Upper lobe of left lung (tissue), 6 donors: Measurements from ENCODE around the gene TNFAIP1. TPM values are rescaled to one million over a fixed set of nuclear protein-coding genes. Genes with fewer than 3 reads are reported as not detected.
A peak's percentile ranks its signal among the peaks of the same experiment; 100 is the strongest.

Experiments used
- ATAC-seq, 2 donors: fragments of 200-7000 bp; cut with Tn5 transposase; one replicate each; pipeline ENCODE4 v1.9.1; 2022; ENCODE audit warnings: mild to moderate bottlenecking in 2 of 2, moderate library complexity in 2 of 2; ENCODE audit not compliant: low FRiP score in 2 of 2
- DNase-seq, 2 donors: peaks; one replicate each; pipeline ENCODE4 v3.0.0-alpha.2; 2019 to 2020
- H3K27ac ChIP-seq, 4 donors: fragments of 200-600 bp; sonication (generic); one replicate each; pipeline ENCODE4 v1.5.1; 2016 to 2019
- H3K27me3 ChIP-seq, 4 donors: fragments of 200-600 bp; sonication (generic); one replicate each; pipeline ENCODE4 v1.5.1; 2017 to 2019
- H3K36me3 ChIP-seq, 4 donors: fragments of 200-600 bp; sonication (generic); one replicate each; pipeline ENCODE4 v1.5.1; 2016 to 2019
- H3K4me1 ChIP-seq, 4 donors: fragments of 200-600 bp; sonication (generic); one replicate each; pipeline ENCODE4 v1.5.1; 2018 to 2019
- H3K4me3 ChIP-seq, 4 donors: fragments of 200-600 bp; sonication (generic); one replicate each; pipeline ENCODE4 v1.5.1; 2017 to 2019; ENCODE audit warnings: mild to moderate bottlenecking in 2 of 4, moderate library complexity in 1 of 4
- H3K9me3 ChIP-seq, 4 donors: fragments of 200-600 bp; sonication (generic); one replicate each; pipeline ENCODE4 v1.5.1; 2018 to 2019
- EP300 ChIP-seq, 4 donors: sonication (generic); formaldehyde crosslinking; IDR thresholded peaks; one replicate each; pipeline ENCODE4 v1.5.1; 2017; ENCODE audit warnings: antibody characterized with exemption in 4 of 4, control low read depth in 2 of 4
- POLR2A ChIP-seq, 4 donors: fragments of 450-650 bp; IDR thresholded peaks; one replicate each; pipeline ENCODE4 v1.5.1; 2016 to 2017; ENCODE audit warnings: antibody characterized with exemption in 4 of 4, mild to moderate bottlenecking in 2 of 4
- POLR2AphosphoS5 ChIP-seq, 2 donors: sonication (generic); formaldehyde crosslinking; IDR thresholded peaks; one replicate each; pipeline ENCODE4 v1.5.1; 2017; ENCODE audit warnings: antibody characterized with exemption in 2 of 2
- WGBS, 2 donors: methylation state at CpG; one replicate each; pipeline ENCODE4 v1.1.5; 2017 to 2018; 5-methylcytosine and 5-hydroxymethylcytosine counted together
- total RNA-seq, 6 donors: library from RNA; depleted of rRNA in 4 of 6; stranded (reverse); fragments of >200 nt in 4 of 6; gene quantifications; one replicate each; pipeline versions ENCODE4 v1.1.0 to v1.2.1, GENCODE V29; 2016 to 2021
- TF ChIP-seq, protein P1 (sequence below), 6 experiments: fragments of 450-650 bp in 4 of 6; fragments of 200-600 bp in 2 of 6; sonication (generic) in 2 of 6; IDR thresholded peaks; one replicate each; pipeline ENCODE4 v1.5.1; 2016 to 2019; ENCODE audit warnings: antibody characterized with exemption in 6 of 6
- donor health status: DM: no; HTN: no; CAD: no; lungs with moderate emphysema.
- donor health status: DM: no; HTN: yes; CAD: no; lungs with severe emphysema.

TNFAIP1 gene
- total RNA-seq, 6 donors from 2014 or later, result 27.2 to 74.3 (median 46.4) TPM

DNA sequence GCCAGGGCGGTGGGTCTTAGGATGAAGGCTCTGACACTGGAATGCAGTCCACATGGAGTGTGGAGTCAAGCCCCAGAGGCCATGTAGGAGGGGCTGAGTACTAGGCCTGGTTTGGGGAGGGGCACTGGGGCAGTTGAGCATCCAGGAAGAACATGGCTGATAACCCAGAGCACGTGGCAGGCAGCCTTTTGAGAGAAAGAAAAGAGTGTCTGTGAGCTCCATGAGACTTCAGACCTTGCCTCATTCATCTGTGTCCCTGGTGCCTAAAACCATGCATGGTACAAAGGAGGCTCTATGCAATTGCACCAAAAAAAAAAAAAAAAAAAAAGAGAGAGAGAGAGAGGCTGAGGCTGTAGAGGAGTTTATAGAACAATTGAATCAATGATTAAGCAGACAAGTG, 55.8 kb downstream of the TNFAIP1 start:
- Histone ChIP-seq H3K27me3 (no peaks in the 10 kb centered on the region), H3K4me3 (no peak overlapping the region), H3K9me3 (no peaks in the 10 kb centered on the region), H3K36me3 (peaks cover 7 to 76% (median 35%) of the 10 kb centered on the region in 4 donors), H3K27ac (no peak overlapping the region), H3K4me1 (peaks cover 0 to 3% (median 0%) of the 10 kb centered on the region in 4 donors)
- no peak for ATAC-seq
- no peak for TF ChIP-seq POLR2AphosphoS5 (IDR thresholded peaks at IDR 0.05)
- no peak for TF ChIP-seq POLR2A (IDR thresholded peaks at IDR 0.05)
- DNase-seq, result no peak
- 50% methylated on average over 2 of the region's 2 CpGs for WGBS, 2 donors

GRCh38 chr17:28392491-28392890, 56.9 kb downstream of the TNFAIP1 start:
- no peak overlapping the region for H3K4me3 ChIP-seq
- peaks cover 0 to 2% (median 0%) of the 10 kb centered on the region in 4 donors for H3K4me1 ChIP-seq
- no peak for TF ChIP-seq POLR2A (IDR thresholded peaks at IDR 0.05)
- no peak for TF ChIP-seq POLR2AphosphoS5 (IDR thresholded peaks at IDR 0.05)
- TF ChIP-seq, protein P1, sequence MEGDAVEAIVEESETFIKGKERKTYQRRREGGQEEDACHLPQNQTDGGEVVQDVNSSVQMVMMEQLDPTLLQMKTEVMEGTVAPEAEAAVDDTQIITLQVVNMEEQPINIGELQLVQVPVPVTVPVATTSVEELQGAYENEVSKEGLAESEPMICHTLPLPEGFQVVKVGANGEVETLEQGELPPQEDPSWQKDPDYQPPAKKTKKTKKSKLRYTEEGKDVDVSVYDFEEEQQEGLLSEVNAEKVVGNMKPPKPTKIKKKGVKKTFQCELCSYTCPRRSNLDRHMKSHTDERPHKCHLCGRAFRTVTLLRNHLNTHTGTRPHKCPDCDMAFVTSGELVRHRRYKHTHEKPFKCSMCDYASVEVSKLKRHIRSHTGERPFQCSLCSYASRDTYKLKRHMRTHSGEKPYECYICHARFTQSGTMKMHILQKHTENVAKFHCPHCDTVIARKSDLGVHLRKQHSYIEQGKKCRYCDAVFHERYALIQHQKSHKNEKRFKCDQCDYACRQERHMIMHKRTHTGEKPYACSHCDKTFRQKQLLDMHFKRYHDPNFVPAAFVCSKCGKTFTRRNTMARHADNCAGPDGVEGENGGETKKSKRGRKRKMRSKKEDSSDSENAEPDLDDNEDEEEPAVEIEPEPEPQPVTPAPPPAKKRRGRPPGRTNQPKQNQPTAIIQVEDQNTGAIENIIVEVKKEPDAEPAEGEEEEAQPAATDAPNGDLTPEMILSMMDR (IDR thresholded peaks at IDR 0.05), result no peak
- no peak for TF ChIP-seq EP300 (IDR thresholded peaks at IDR 0.05)
- H3K27me3 ChIP-seq, result no peaks in the 10 kb centered on the region
- ATAC-seq, result peak in 1 of 2 donors; percentile 82
- H3K27ac ChIP-seq, result no peak overlapping the region
- no peaks in the 10 kb centered on the region for H3K9me3 ChIP-seq
- peaks cover 7 to 81% (median 38%) of the 10 kb centered on the region in 4 donors for H3K36me3 ChIP-seq
- 81 to 85% methylated on average over 10 of the region's 10 CpGs for WGBS, 2 donors
- no peak for DNase-seq

DNA sequence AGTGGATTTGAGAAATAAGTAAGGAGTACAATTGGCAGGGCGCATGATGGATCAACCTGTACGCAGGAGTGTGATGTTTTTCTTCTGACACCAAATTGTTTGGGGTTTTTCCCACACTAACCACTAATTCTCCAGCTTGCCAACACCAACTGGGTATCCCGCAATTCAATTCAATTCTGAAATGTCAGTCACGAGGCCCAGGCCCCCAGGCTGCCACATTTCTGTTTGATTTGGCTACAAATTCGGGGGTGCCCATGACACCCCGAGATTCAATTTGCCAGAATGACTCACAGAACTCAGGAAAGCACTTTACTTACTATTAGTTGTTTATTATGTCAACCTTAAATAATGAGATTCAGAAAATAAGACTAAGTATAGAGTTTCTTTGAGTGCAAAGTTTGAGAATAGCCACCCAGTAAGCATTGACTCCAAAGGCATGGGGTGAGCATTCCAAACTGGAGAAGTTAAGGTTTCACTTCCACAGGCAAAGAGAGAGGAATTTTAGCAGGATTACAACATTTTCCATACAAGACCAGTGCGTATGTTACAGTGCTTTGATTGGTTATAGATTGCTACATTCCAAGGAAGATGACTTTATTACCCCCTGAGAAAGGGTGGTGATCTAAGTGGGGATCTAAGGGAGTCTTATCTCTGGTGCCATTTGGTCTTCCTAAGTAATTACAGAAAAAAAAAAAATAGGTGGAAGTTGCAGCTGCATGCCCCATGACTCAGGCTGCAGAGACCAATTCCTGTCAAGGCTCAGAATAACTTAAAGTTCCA, 59.0 kb downstream of the TNFAIP1 start:
- H3K4me1 ChIP-seq, result peaks cover 0 to 3% (median 0%) of the 10 kb centered on the region in 4 donors
- 76 to 80% methylated on average over 7 of the region's 7 CpGs for WGBS, 2 donors
- ATAC-seq (no peak), DNase-seq (no peak)
- H3K36me3 ChIP-seq, result peaks cover 7 to 81% (median 26%) of the 10 kb centered on the region in 4 donors
- TF ChIP-seq, protein P1 (IDR thresholded peaks at IDR 0.05), result no peak
- no peak for TF ChIP-seq POLR2A (IDR thresholded peaks at IDR 0.05)
- TF ChIP-seq POLR2AphosphoS5 (IDR thresholded peaks at IDR 0.05), result no peak
- TF ChIP-seq EP300 (IDR thresholded peaks at IDR 0.05), result no peak
- H3K27ac ChIP-seq, result no peak overlapping the region
- H3K9me3 ChIP-seq, result no peaks in the 10 kb centered on the region
- no peak overlapping the region for H3K4me3 ChIP-seq
- H3K27me3 ChIP-seq, result no peaks in the 10 kb centered on the region

DNA sequence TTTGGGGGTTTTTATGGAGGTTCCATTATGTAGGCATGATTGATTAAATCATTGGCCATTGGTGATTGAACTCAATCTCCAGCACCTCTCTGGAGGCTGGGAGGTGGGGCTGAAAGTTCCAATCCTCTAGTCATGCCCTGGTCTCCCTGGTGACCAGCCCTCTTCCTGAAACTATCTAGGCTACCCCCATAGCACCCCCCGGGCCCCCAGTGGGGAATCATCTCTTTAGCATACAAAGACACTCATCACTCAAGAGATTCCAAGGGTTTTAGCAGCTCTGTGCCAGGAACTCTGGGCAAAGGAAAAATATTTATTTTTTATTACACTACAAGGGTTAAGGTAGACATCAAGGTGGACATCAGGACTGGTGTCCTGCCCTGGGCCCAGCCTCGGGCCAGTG, 59.9 kb downstream of the TNFAIP1 start:
- Histone ChIP-seq H3K36me3 (peaks cover 3 to 75% (median 21%) of the 10 kb centered on the region in 4 donors), H3K9me3 (no peaks in the 10 kb centered on the region), H3K27me3 (no peaks in the 10 kb centered on the region), H3K4me1 (peaks cover 0 to 3% (median 0%) of the 10 kb centered on the region in 4 donors), H3K27ac (no peak overlapping the region), H3K4me3 (no peak overlapping the region)
- no peak for TF ChIP-seq EP300 (IDR thresholded peaks at IDR 0.05)
- TF ChIP-seq POLR2A (IDR thresholded peaks at IDR 0.05), result no peak
- TF ChIP-seq, protein P1 (IDR thresholded peaks at IDR 0.05), result no peak
- TF ChIP-seq POLR2AphosphoS5 (IDR thresholded peaks at IDR 0.05), result no peak
- WGBS, 2 donors, result 45 to 47% methylated on average over 2 of the region's 2 CpGs
- ATAC-seq (no peak), DNase-seq (no peak)

DNA sequence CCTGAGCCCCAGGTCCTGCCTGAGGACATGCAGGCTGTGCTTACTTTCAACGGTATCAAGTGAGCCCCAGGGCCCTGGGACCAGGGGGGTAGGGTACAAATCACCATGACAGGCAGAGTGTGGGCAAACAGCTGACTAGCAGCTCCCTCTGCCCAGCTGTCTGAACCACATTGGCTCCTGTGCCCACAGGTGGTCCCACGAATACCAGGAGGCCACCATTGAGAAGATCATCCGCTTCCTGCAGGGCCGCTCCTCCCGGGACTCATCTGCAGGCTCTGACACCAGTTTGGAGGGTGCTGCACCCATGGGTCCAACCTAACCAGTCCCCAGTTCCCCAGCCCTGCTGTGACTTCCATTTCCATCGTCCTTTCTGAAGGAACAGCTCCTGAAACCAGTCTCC, 60.4 kb downstream of the TNFAIP1 start:
- WGBS, 2 donors, result 91 to 100% methylated on average over 4 to 6 of the region's 6 CpGs
- Histone ChIP-seq H3K27ac (no peak overlapping the region), H3K4me3 (no peak overlapping the region), H3K27me3 (no peaks in the 10 kb centered on the region), H3K9me3 (no peaks in the 10 kb centered on the region), H3K36me3 (peaks cover 6 to 69% (median 19%) of the 10 kb centered on the region in 4 donors), H3K4me1 (peaks cover 0 to 3% (median 0%) of the 10 kb centered on the region in 4 donors)
- DNase-seq, result no peak
- TF ChIP-seq POLR2A (IDR thresholded peaks at IDR 0.05) (no peak), POLR2AphosphoS5 (IDR thresholded peaks at IDR 0.05) (no peak), EP300 (IDR thresholded peaks at IDR 0.05) (no peak)
- TF ChIP-seq, protein P1 (IDR thresholded peaks at IDR 0.05), result no peak
- ATAC-seq, result no peak

Other genes starting within 250 kb of the TNFAIP1 start
- gene TMEM97, start 16.6 kb upstream of the TNFAIP1 start, total RNA-seq, result 10 to 100 TPM; 19.8 to 47.9 (median 37.6) TPM
- gene IFT20, start 289 bp upstream of the TNFAIP1 start, total RNA-seq, result 10 to 100 TPM; 28.6 to 60.8 (median 44.3) TPM
- 10 to 100 TPM; 50.3 to 74.5 (median 60.0) TPM for gene POLDIP2, start 21.8 kb downstream of the TNFAIP1 start, total RNA-seq
- gene SEBOX, start 29.4 kb downstream of the TNFAIP1 start, total RNA-seq, result not detected
- gene VTN, start 34.5 kb downstream of the TNFAIP1 start, total RNA-seq, result 1 to 10 TPM in 4 of 6 donors, under 1 TPM in 1, not detected in 1; 0.67 to 6.4 (median 2.3) TPM
- gene SARM1, start 35.9 kb downstream of the TNFAIP1 start, total RNA-seq, result 10 to 100 TPM; 10.3 to 33.5 (median 13.9) TPM
- gene SLC46A1, start 70.5 kb downstream of the TNFAIP1 start, total RNA-seq, result 10 to 100 TPM; 15.0 to 44.0 (median 19.8) TPM
- gene SLC13A2, start 137.9 kb downstream of the TNFAIP1 start, total RNA-seq, result under 1 TPM in 3 of 6 donors, not detected in 3; 0.10 to 0.61 (median 0.14) TPM
- gene FOXN1, start 170.6 kb downstream of the TNFAIP1 start, total RNA-seq, result under 1 TPM in 2 of 6 donors, not detected in 4; 0.07 to 0.54 TPM
- 10 to 100 TPM; 17.0 to 43.0 (median 25.6) TPM for gene UNC119, start 216.9 kb downstream of the TNFAIP1 start, total RNA-seq
- gene PIGS, start 235.8 kb downstream of the TNFAIP1 start, total RNA-seq, result 10 to 100 TPM; 36.7 to 69.6 (median 58.1) TPM
- gene ALDOC, start 241.1 kb downstream of the TNFAIP1 start, total RNA-seq, result 10 to 100 TPM in 5 of 6 donors, 1 to 10 TPM in 1; 6.3 to 19.2 (median 14.2) TPM